ENCODE data around the gene LDB2.

DNA sequence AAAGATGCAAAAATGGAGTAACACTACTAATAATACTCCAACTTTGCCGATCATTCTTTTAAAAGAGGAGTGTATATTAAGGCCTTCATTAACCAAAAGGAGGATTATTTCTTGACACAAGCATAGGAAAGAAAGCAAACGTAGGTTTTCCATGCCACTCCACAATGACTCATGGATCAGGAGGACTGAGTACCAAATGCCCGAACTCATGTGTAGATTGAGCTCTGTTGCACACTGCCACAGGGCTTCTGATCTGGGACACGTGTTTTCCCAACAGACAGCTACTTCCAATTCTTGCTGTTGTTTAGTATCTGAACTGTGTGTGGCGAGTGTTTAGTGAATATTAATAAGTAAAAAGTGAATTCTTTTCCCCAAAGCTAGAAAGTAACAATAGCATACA lies 131.2 kb downstream of the LDB2 start:
- TF ChIP-seq, protein P1, sequence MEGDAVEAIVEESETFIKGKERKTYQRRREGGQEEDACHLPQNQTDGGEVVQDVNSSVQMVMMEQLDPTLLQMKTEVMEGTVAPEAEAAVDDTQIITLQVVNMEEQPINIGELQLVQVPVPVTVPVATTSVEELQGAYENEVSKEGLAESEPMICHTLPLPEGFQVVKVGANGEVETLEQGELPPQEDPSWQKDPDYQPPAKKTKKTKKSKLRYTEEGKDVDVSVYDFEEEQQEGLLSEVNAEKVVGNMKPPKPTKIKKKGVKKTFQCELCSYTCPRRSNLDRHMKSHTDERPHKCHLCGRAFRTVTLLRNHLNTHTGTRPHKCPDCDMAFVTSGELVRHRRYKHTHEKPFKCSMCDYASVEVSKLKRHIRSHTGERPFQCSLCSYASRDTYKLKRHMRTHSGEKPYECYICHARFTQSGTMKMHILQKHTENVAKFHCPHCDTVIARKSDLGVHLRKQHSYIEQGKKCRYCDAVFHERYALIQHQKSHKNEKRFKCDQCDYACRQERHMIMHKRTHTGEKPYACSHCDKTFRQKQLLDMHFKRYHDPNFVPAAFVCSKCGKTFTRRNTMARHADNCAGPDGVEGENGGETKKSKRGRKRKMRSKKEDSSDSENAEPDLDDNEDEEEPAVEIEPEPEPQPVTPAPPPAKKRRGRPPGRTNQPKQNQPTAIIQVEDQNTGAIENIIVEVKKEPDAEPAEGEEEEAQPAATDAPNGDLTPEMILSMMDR (IDR thresholded peaks at IDR 0.05): no peak
- no peak for TF ChIP-seq POLR2A (IDR thresholded peaks at IDR 0.05)

Measured in uterus (tissue), 2 donors.